ENCODE measurements around the gene BACH2.

The BACH2 gene

DNA sequence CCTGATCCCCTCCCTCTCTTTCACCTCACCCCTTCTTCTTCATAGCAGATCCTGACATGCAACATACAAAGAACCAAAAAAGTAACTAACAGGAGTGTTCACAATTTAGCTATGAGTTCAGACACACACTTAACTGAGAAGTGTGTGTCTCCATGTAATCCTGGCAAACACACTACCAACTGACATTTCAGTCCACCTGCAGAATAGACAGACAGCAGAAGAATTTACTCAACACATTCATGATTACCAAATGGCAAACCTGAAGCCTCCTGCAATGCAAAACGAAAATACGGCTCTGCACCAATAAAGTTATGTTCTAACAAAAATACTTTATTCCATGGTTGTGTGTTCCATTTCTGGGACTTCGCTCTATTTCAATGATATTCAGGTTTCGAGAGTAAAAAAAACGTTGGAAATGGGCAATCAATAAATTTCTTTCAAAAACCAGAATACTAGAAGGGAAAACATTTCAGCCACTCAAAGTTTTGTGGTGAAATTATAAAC, 2.6 kb downstream of the BACH2 start:
- TF ChIP-seq, protein P1, sequence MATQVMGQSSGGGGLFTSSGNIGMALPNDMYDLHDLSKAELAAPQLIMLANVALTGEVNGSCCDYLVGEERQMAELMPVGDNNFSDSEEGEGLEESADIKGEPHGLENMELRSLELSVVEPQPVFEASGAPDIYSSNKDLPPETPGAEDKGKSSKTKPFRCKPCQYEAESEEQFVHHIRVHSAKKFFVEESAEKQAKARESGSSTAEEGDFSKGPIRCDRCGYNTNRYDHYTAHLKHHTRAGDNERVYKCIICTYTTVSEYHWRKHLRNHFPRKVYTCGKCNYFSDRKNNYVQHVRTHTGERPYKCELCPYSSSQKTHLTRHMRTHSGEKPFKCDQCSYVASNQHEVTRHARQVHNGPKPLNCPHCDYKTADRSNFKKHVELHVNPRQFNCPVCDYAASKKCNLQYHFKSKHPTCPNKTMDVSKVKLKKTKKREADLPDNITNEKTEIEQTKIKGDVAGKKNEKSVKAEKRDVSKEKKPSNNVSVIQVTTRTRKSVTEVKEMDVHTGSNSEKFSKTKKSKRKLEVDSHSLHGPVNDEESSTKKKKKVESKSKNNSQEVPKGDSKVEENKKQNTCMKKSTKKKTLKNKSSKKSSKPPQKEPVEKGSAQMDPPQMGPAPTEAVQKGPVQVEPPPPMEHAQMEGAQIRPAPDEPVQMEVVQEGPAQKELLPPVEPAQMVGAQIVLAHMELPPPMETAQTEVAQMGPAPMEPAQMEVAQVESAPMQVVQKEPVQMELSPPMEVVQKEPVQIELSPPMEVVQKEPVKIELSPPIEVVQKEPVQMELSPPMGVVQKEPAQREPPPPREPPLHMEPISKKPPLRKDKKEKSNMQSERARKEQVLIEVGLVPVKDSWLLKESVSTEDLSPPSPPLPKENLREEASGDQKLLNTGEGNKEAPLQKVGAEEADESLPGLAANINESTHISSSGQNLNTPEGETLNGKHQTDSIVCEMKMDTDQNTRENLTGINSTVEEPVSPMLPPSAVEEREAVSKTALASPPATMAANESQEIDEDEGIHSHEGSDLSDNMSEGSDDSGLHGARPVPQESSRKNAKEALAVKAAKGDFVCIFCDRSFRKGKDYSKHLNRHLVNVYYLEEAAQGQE (IDR thresholded peaks at IDR 0.05; ENCODE audit: insufficient replicate concordance, low read depth), result no peak
- no peak for TF ChIP-seq POLR2AphosphoS5 (IDR thresholded peaks at IDR 0.05; ENCODE audit: low read depth)
- TF ChIP-seq, protein P2, sequence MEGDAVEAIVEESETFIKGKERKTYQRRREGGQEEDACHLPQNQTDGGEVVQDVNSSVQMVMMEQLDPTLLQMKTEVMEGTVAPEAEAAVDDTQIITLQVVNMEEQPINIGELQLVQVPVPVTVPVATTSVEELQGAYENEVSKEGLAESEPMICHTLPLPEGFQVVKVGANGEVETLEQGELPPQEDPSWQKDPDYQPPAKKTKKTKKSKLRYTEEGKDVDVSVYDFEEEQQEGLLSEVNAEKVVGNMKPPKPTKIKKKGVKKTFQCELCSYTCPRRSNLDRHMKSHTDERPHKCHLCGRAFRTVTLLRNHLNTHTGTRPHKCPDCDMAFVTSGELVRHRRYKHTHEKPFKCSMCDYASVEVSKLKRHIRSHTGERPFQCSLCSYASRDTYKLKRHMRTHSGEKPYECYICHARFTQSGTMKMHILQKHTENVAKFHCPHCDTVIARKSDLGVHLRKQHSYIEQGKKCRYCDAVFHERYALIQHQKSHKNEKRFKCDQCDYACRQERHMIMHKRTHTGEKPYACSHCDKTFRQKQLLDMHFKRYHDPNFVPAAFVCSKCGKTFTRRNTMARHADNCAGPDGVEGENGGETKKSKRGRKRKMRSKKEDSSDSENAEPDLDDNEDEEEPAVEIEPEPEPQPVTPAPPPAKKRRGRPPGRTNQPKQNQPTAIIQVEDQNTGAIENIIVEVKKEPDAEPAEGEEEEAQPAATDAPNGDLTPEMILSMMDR (IDR thresholded peaks at IDR 0.05; ENCODE audit: insufficient read depth, low read length), result no peak
- no peak for TF ChIP-seq GABPA (IDR thresholded peaks at IDR 0.05; ENCODE audit: low read depth)
- TF ChIP-seq SPI1 (IDR thresholded peaks at IDR 0.05; ENCODE audit: borderline replicate concordance, low read depth), result no peak
- H3K27me3 ChIP-seq (ENCODE audit: insufficient read depth, poor library complexity, severe bottlenecking), result peaks cover 34% of the 10 kb centered on the region
- DNase-seq (ENCODE audit: low read depth in 1 of 2, low spot score in 1 of 2), result no peak
- H3K4me3 ChIP-seq (replicated peaks; ENCODE audit: insufficient read depth, low read length), result no peak overlapping the region
- H3K27ac ChIP-seq (replicated peaks), result no peak overlapping the region

DNA sequence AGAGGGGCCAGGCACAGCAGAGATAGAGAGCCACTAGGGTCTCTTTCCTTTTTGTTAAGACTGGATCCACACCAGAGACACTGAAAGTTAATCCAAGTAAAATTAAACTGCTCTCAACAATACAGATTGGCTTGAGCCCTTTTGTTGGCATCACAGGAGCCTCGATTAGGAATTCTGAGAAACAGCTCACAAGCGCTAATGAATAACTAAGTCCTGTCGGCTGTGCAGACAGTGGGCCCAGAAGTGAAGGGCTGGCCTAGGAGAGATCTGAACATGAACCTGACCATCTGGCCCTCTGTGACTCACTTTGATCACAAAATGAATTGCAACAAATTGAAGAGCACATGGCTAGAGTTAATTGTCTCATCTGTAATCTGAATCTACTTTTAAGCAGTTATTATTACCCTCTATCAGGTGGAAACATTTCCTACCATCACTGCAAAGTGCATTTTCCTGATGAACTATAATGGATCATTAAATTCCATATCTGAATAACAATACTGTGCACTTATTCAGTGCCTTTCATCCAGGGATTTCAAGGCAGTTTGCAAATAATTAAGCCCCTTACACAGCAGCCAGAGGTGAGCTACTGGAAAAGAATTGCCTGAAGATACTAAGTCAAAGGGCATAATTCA, 3.2 kb downstream of the BACH2 start:
- H3K27ac ChIP-seq (replicated peaks), result no peak overlapping the region
- TF ChIP-seq GABPA (IDR thresholded peaks at IDR 0.05; ENCODE audit: low read depth), result no peak
- TF ChIP-seq, protein P1 (IDR thresholded peaks at IDR 0.05; ENCODE audit: insufficient replicate concordance, low read depth), result no peak
- TF ChIP-seq SPI1 (IDR thresholded peaks at IDR 0.05; ENCODE audit: borderline replicate concordance, low read depth), result no peak
- TF ChIP-seq, protein P2 (IDR thresholded peaks at IDR 0.05; ENCODE audit: insufficient read depth, low read length), result no peak
- no peak for TF ChIP-seq POLR2AphosphoS5 (IDR thresholded peaks at IDR 0.05; ENCODE audit: low read depth)
- H3K27me3 ChIP-seq (ENCODE audit: insufficient read depth, poor library complexity, severe bottlenecking), result peaks cover 30% of the 10 kb centered on the region
- no peak overlapping the region for H3K4me3 ChIP-seq (replicated peaks; ENCODE audit: insufficient read depth, low read length)
- no peak for DNase-seq (ENCODE audit: low read depth in 1 of 2, low spot score in 1 of 2)

DNA sequence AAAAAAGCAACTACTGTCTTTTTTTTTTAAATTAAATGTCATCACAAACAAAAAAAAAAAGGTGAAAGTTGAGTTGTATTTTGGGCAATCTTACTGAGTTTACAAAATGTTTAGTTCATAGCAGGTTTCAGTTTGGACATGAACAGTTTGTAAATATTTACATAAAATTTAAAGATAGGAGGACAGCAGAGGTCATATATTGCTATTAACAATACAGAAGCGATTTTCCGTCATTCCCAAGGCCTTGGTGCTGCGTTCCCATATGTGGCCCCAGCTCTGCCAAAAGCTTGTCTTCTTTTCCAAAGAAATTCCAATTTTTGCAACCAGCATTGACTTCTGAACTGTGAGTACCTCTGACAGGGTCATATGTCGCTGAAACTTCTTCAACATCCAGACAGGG, 5.1 kb downstream of the BACH2 start:
- H3K4me3 ChIP-seq (replicated peaks; ENCODE audit: insufficient read depth, low read length), result no peak overlapping the region
- peaks cover 22% of the 10 kb centered on the region for H3K27me3 ChIP-seq (ENCODE audit: insufficient read depth, poor library complexity, severe bottlenecking)
- H3K27ac ChIP-seq (replicated peaks), result no peak overlapping the region
- DNase-seq (ENCODE audit: low read depth in 1 of 2, low spot score in 1 of 2), result no peak
- TF ChIP-seq SPI1 (IDR thresholded peaks at IDR 0.05; ENCODE audit: borderline replicate concordance, low read depth), result no peak
- TF ChIP-seq, protein P1 (IDR thresholded peaks at IDR 0.05; ENCODE audit: insufficient replicate concordance, low read depth), result no peak
- TF ChIP-seq GABPA (IDR thresholded peaks at IDR 0.05; ENCODE audit: low read depth), result no peak
- TF ChIP-seq, protein P2 (IDR thresholded peaks at IDR 0.05; ENCODE audit: insufficient read depth, low read length), result no peak
- TF ChIP-seq POLR2AphosphoS5 (IDR thresholded peaks at IDR 0.05; ENCODE audit: low read depth), result no peak
